HepG2 (cell line): ENCODE data around the gene YKT6. TPM values are rescaled to one million over a fixed set of nuclear protein-coding genes. Genes with fewer than 3 reads are reported as not detected.

ENCODE experiments used
- ATAC-seq: fragments of 200-7000 bp; cut with Tn5 transposase; 3 replicates; pipeline ENCODE4 v1.9.1; 2020; ENCODE audit warnings: mild to moderate bottlenecking, moderate library complexity
- BruUV-seq: library from RNA; stranded (reverse); fragments of 400-500 nt; replicated peaks from 2 replicates; lab custom pipeline; 2021; lab: Mats Ljungman, UMichigan
- CTCF ChIA-PET: fragments of 300-600 bp; formaldehyde crosslinking; extraction: SDS; loops from one replicate; lab custom pipeline; 2021; ENCODE audit warnings: low total read pairs, inconsistent platforms, low intra/inter-chr PET ratio; lab: Yijun Ruan, JAX
- POLR2A ChIA-PET: fragments of 350-600 bp; sonication (Branson Sonifier 250); formaldehyde crosslinking; loops from one replicate; lab custom pipeline; 2020; ENCODE audit warnings: antibody characterized with exemption, inconsistent platforms; lab: Yijun Ruan, JAX
- DNase-seq: peaks from one replicate; pipeline ENCODE4 v3.0.0-alpha.2; 2015; ENCODE audit warnings: low spot score
- FAIRE-seq: peaks from 3 replicates; lab custom pipeline; 2011; peaks lifted over from hg19 to GRCh38; lab: Jason Lieb, UNC
- H2AFZ ChIP-seq: one replicate; pipeline ENCODE4 v1.6.1; 2011; ENCODE audit warnings: low read length, inconsistent platforms
- H3K27ac ChIP-seq: fragments of 300-600 bp; 3 replicates; pipeline ENCODE4 v1.8.0; 2011; ENCODE audit warnings: mixed run types, mild to moderate bottlenecking, mixed read lengths, low read length, inconsistent platforms; ENCODE audit not compliant: insufficient read depth; ENCODE audit errors: extremely low read length
- H3K27me3 ChIP-seq, 2 experiments: fragments of 200-600 bp in 1 of 2; 2 replicates in 1 of 2; 3 replicates in 1 of 2; pipeline versions ENCODE4 v1.6.0 to v1.8.0; 2011; ENCODE audit warnings: low read length in 2 of 2, mild to moderate bottlenecking in 2 of 2, moderate library complexity in 2 of 2, inconsistent platforms in 1 of 2; ENCODE audit not compliant: insufficient read depth in 2 of 2, control insufficient read depth in 1 of 2
- H3K36me3 ChIP-seq, 2 experiments: fragments of 200-600 bp in 1 of 2; replicated peaks in 1 of 2; 2 replicates in 1 of 2; 3 replicates in 1 of 2; pipeline versions ENCODE4 v1.5.1 to v1.8.0; 2011; ENCODE audit warnings: low read length in 2 of 2, inconsistent platforms in 1 of 2; ENCODE audit not compliant: insufficient read depth in 2 of 2, control insufficient read depth in 1 of 2
- H3K4me1 ChIP-seq: 2 replicates; pipeline ENCODE4 v1.5.1; 2012; ENCODE audit warnings: low read length, inconsistent platforms; ENCODE audit not compliant: insufficient read depth
- H3K4me2 ChIP-seq: 2 replicates; pipeline ENCODE4 v1.6.0; 2011; ENCODE audit warnings: low read depth, low read length, inconsistent platforms
- H3K4me3 ChIP-seq, 3 experiments: fragments of 200-600 bp in 1 of 3; sonication (generic), shearing (Covaris generic) in 1 of 3; replicated peaks in 1 of 3; 2 replicates each; pipeline ENCODE4 v1.5.1; 2011 to 2016; ENCODE audit warnings: low read length in 3 of 3, inconsistent platforms in 2 of 3, low read depth in 2 of 3, mild to moderate bottlenecking in 2 of 3, control low read depth in 1 of 3, mixed read lengths in 1 of 3; ENCODE audit not compliant: insufficient read depth in 1 of 3
- H3K79me2 ChIP-seq: one replicate; pipeline ENCODE4 v1.6.1; 2011; ENCODE audit warnings: low read length, inconsistent platforms; ENCODE audit not compliant: insufficient read depth
- H3K9ac ChIP-seq: 2 replicates; pipeline ENCODE4 v1.6.0; 2011; ENCODE audit warnings: mild to moderate bottlenecking, low read depth, low read length, inconsistent platforms; ENCODE audit not compliant: insufficient read depth
- H3K9me3 ChIP-seq: 2 replicates; pipeline ENCODE4 v1.5.1; 2012; ENCODE audit warnings: mild to moderate bottlenecking, low read length
- H4K20me1 ChIP-seq: 2 replicates; pipeline ENCODE4 v1.6.0; 2011; ENCODE audit warnings: inconsistent platforms, mild to moderate bottlenecking, low read length, moderate library complexity; ENCODE audit not compliant: insufficient read depth
- BCL3 ChIP-seq: sonication (generic); formaldehyde crosslinking; IDR thresholded peaks from 2 replicates; pipeline ENCODE4 v1.5.1; 2020; ENCODE audit warnings: mild to moderate bottlenecking, missing genetic modification reagents, moderate library complexity
- ELK4 ChIP-seq: sonication (generic); formaldehyde crosslinking; IDR thresholded peaks from 2 replicates; pipeline ENCODE4 v1.9.0; 2021; ENCODE audit warnings: missing genetic modification reagents, borderline replicate concordance
- FIP1L1 ChIP-seq: fragments of 200-400 bp; formaldehyde crosslinking; IDR thresholded peaks from 2 replicates; pipeline ENCODE4 v1.6.1; 2018; ENCODE audit warnings: low read depth, mild to moderate bottlenecking, low read length, moderate library complexity, borderline replicate concordance; ENCODE audit not compliant: insufficient read depth
- GABPB1 ChIP-seq: IDR thresholded peaks from 2 replicates; pipeline ENCODE4 v1.6.1; 2016; ENCODE audit warnings: mild to moderate bottlenecking, missing genetic modification reagents, moderate library complexity, missing compliant biosample characterization
- HDAC6 ChIP-seq: fragments of 200-600 bp; sonication (generic); IDR thresholded peaks from 2 replicates; pipeline ENCODE4 v1.7.0; 2017; ENCODE audit warnings: mild to moderate bottlenecking, antibody characterized with exemption, low read length, low read depth
- HNRNPUL1 ChIP-seq: fragments of 200-400 bp; formaldehyde crosslinking; IDR thresholded peaks from 2 replicates; pipeline ENCODE4 v1.6.1; 2017; ENCODE audit warnings: low read depth, mild to moderate bottlenecking, low read length, moderate library complexity
- IKZF4 ChIP-seq: sonication (generic); formaldehyde crosslinking; IDR thresholded peaks from 2 replicates; pipeline ENCODE4 v1.5.1; 2020; ENCODE audit warnings: borderline replicate concordance, mild to moderate bottlenecking, low read depth, missing genetic modification reagents; ENCODE audit errors: not compliant biosample characterization
- NR1H2 ChIP-seq: sonication (generic); formaldehyde crosslinking; IDR thresholded peaks from 2 replicates; pipeline ENCODE4 v1.8.1; 2022; ENCODE audit warnings: low read depth, missing genetic modification reagents, borderline replicate concordance
- NR2C2 ChIP-seq: sonication (generic); formaldehyde crosslinking; IDR thresholded peaks from 2 replicates; pipeline ENCODE4 v1.4.0; 2020; ENCODE audit warnings: missing genetic modification reagents, mild to moderate bottlenecking, moderate library complexity, borderline replicate concordance
- RFX1 ChIP-seq: fragments of 450-650 bp; IDR thresholded peaks from 2 replicates; pipeline ENCODE4 v1.6.1; 2017
- RXRB ChIP-seq: IDR thresholded peaks from 2 replicates; pipeline ENCODE4 v1.6.1; 2016; ENCODE audit warnings: borderline replicate concordance, missing genetic modification reagents, missing compliant biosample characterization
- XBP1 ChIP-seq: sonication (generic); formaldehyde crosslinking; IDR thresholded peaks from 2 replicates; pipeline ENCODE4 v1.5.0; 2020; ENCODE audit warnings: missing genetic modification reagents
- ZFP36 ChIP-seq: fragments of 150-350 bp; IDR thresholded peaks from 2 replicates; pipeline ENCODE4 v1.6.1; 2018; ENCODE audit warnings: borderline replicate concordance, low read length, low read depth; ENCODE audit not compliant: partially characterized antibody
- ZMYM2 ChIP-seq: sonication (generic); formaldehyde crosslinking; IDR thresholded peaks from 2 replicates; pipeline ENCODE4 v1.8.0; 2022; ENCODE audit warnings: mild to moderate bottlenecking, missing genetic modification reagents
- ZNF253 ChIP-seq: sonication (generic); formaldehyde crosslinking; IDR thresholded peaks from 2 replicates; pipeline ENCODE4 v1.8.0; 2022; ENCODE audit warnings: mild to moderate bottlenecking, missing genetic modification reagents, borderline replicate concordance
- ZNF431 ChIP-seq: sonication (generic); formaldehyde crosslinking; IDR thresholded peaks from 2 replicates; pipeline ENCODE4 v1.9.0; 2022; ENCODE audit warnings: missing genetic modification reagents, low read depth, mild to moderate bottlenecking, borderline replicate concordance
- ZNF468 ChIP-seq: sonication (generic); formaldehyde crosslinking; IDR thresholded peaks from 2 replicates; pipeline ENCODE4 v1.8.0; 2022; ENCODE audit warnings: mild to moderate bottlenecking, moderate library complexity, missing genetic modification reagents
- ZNF570 ChIP-seq: sonication (generic); formaldehyde crosslinking; IDR thresholded peaks from 2 replicates; pipeline ENCODE4 v1.4.0; 2020; ENCODE audit warnings: mild to moderate bottlenecking, missing genetic modification reagents, borderline replicate concordance
- WGBS: methylation state at CpG from one replicate; pipeline ENCODE4 v1.1.6; 2017; ENCODE audit warnings: low lambda C conversion rate; 5-methylcytosine and 5-hydroxymethylcytosine counted together
- in situ Hi-C: cut with HindIII; loops from 2 replicates; pipeline ENCODE4 v1.10.0; 2017; ENCODE audit warnings: low pct_unique_long_range_greater_than_20kb; ENCODE audit not compliant: extremely low pct_ligation_motif_present
- intact Hi-C: fragments of 100-400 bp; cut with micrococcal nuclease; formaldehyde crosslinking; loops from one replicate; pipeline ENCODE4 v1.10.0; 2022; ENCODE audit not compliant: unreplicated experiment
- polyA plus RNA-seq, 8 experiments: library from polyadenylated mRNA; depleted of rRNA in 3 of 8; stranded (reverse) in 7 of 8; unstranded in 1 of 8; fragments of >200 nt; fragmentation: Illumina TruSeq in 4 of 8; extraction: Trizol in 4 of 8; gene quantifications; 2 replicates each; pipeline versions ENCODE4 v1.2.1 to v1.2.3, GENCODE V29; 2011 to 2016; ENCODE audit warnings: low read depth in 4 of 8, missing spikeins in 1 of 8, mixed read lengths in 1 of 8; ENCODE audit not compliant: insufficient read depth in 1 of 8
- total RNA-seq, 5 experiments: library from RNA; depleted of rRNA; stranded (reverse); fragments of >200 nt; fragmentation: Illumina TruSeq; extraction: Trizol; gene quantifications; 2 replicates each; pipeline ENCODE4 v1.2.3, GENCODE V29; 2016; ENCODE audit warnings: low read depth in 1 of 5
- TF ChIP-seq, protein P1 (sequence below): IDR thresholded peaks from 2 replicates; pipeline ENCODE4 v1.6.1; 2016
- TF ChIP-seq, protein P2 (sequence below): sonication (generic); formaldehyde crosslinking; IDR thresholded peaks from 2 replicates; pipeline ENCODE4 v1.8.1; 2023; ENCODE audit warnings: mild to moderate bottlenecking, missing genetic modification reagents

Gene YKT6
- total and polyA plus RNA-seq, 2 of the 13 experiments (the other 11 are each of a cell fraction or from before 2014, with no cell fraction given): 52.2 to 60.3 TPM

- intact Hi-C loops: no loop called here
- WGBS: no CpG with 5 or more reads among the region's 4 CpGs
- Histone ChIP-seq H3K9me3 (no peaks in the 10 kb centered on the region), H3K4me2 (no peak overlapping the region), H3K27ac (no peak overlapping the region), H3K9ac (no peak overlapping the region), H3K4me1 (no peaks in the 10 kb centered on the region), H3K79me2 (no peaks in the 10 kb centered on the region), H3K27me3 (peaks cover 24 to 87% of the 10 kb centered on the region in 2 experiments), H3K36me3 (no peaks in the 10 kb centered on the region), H4K20me1 (no peaks in the 10 kb centered on the region), H3K4me3 (no peak overlapping the region)
- no TSS peak for BruUV-seq
- in situ Hi-C loops: no loop called here
- FAIRE-seq: no peak
- POLR2A ChIA-PET: no interaction called here
- DNase-seq: no peak
- ATAC-seq: no peak
- TF ChIP-seq ZFP36 (no peak), NR2C2 (CRISPR knock-in tag) (no peak), BCL3 (CRISPR knock-in tag) (no peak), ZNF431 (CRISPR knock-in tag) (no peak), NR1H2 (no peak), ELK4 (no peak), GABPB1 (CRISPR knock-in tag) (no peak), ZNF468 (CRISPR knock-in tag) (no peak), FIP1L1 (no peak), ZNF253 (no peak), HNRNPUL1 (no peak), XBP1 (no peak), HDAC6 (no peak), RXRB (no peak), ZMYM2 (CRISPR knock-in tag) (no peak), IKZF4 (CRISPR knock-in tag) (no peak), ZNF570 (CRISPR knock-in tag) (no peak), RFX1 (no peak)
- TF ChIP-seq, protein P1, sequence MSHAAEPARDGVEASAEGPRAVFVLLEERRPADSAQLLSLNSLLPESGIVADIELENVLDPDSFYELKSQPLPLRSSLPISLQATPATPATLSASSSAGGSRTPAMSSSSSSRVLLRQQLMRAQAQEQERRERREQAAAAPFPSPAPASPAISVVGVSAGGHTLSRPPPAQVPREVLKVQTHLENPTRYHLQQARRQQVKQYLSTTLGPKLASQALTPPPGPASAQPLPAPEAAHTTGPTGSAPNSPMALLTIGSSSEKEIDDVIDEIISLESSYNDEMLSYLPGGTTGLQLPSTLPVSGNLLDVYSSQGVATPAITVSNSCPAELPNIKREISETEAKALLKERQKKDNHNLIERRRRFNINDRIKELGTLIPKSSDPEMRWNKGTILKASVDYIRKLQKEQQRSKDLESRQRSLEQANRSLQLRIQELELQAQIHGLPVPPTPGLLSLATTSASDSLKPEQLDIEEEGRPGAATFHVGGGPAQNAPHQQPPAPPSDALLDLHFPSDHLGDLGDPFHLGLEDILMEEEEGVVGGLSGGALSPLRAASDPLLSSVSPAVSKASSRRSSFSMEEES (CRISPR knock-in tag): no peak
- TF ChIP-seq, protein P2, sequence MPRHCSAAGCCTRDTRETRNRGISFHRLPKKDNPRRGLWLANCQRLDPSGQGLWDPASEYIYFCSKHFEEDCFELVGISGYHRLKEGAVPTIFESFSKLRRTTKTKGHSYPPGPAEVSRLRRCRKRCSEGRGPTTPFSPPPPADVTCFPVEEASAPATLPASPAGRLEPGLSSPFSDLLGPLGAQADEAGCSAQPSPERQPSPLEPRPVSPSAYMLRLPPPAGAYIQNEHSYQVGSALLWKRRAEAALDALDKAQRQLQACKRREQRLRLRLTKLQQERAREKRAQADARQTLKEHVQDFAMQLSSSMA (CRISPR knock-in tag): no peak
- TF ChIP-seq, all 625 proteins: peak for 0
- H2AFZ ChIP-seq: no peak overlapping the region
- CTCF ChIA-PET: no interaction called here
These were observed 35.6 kb downstream of the YKT6 start for GRCh38 chr7:44236333-44236728.
